ENCODE data around the gene PLPP4. TPM values are rescaled to one million over a fixed set of nuclear protein-coding genes. Genes with fewer than 3 reads are reported as not detected.

Gene PLPP4
- total RNA-seq, 1 donor from 2014 or later, result 3.7 TPM

DNA sequence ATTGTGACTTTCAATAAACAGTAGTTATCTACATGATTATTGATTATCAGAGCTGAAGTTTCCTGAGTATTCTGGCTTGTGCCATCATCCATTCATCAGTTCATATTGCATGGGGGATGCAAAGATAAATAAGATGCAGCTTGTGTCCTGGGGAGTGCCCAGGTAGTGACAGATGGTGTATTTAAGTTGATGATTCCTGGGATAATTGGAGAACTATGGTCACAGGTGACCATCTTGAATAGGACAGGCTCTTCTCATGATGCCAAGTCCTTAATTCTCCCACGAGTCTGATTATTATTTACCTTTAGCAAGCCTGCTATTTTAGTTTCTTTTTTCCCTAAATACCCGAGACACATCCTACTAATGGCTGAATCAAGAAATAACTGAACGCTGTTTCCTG, 64.9 kb downstream of the PLPP4 start:
- no peak for DNase-seq (ENCODE audit: low read depth)
- H3K4me3 ChIP-seq (ENCODE audit: low read depth, low read length), result no peak overlapping the region
- TF ChIP-seq, protein P1, sequence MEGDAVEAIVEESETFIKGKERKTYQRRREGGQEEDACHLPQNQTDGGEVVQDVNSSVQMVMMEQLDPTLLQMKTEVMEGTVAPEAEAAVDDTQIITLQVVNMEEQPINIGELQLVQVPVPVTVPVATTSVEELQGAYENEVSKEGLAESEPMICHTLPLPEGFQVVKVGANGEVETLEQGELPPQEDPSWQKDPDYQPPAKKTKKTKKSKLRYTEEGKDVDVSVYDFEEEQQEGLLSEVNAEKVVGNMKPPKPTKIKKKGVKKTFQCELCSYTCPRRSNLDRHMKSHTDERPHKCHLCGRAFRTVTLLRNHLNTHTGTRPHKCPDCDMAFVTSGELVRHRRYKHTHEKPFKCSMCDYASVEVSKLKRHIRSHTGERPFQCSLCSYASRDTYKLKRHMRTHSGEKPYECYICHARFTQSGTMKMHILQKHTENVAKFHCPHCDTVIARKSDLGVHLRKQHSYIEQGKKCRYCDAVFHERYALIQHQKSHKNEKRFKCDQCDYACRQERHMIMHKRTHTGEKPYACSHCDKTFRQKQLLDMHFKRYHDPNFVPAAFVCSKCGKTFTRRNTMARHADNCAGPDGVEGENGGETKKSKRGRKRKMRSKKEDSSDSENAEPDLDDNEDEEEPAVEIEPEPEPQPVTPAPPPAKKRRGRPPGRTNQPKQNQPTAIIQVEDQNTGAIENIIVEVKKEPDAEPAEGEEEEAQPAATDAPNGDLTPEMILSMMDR (conservative IDR thresholded peaks at IDR 0.05; ENCODE audit: low read depth, low read length), result no peak

DNA sequence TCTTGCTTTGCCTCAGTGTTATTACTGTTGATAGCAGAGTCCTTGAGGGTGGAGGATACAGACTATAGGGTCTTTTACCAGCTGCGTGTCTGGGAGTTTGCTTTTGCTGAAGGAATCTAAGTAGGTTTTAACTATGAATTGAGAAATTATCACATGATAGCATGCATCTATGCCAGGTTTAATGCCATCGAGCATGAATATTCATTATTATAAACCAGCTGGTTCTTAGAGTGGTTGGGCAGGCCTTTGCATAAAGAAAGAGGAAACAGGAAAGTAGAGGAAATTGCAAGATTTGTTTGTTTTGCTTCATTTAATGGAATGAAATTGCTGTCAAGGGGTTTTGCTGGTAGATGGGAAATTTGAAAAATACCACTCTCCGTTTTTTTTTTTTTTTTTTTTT, 70.7 kb downstream of the PLPP4 start:
- TF ChIP-seq, protein P1 (conservative IDR thresholded peaks at IDR 0.05; ENCODE audit: low read depth, low read length), result no peak

DNA sequence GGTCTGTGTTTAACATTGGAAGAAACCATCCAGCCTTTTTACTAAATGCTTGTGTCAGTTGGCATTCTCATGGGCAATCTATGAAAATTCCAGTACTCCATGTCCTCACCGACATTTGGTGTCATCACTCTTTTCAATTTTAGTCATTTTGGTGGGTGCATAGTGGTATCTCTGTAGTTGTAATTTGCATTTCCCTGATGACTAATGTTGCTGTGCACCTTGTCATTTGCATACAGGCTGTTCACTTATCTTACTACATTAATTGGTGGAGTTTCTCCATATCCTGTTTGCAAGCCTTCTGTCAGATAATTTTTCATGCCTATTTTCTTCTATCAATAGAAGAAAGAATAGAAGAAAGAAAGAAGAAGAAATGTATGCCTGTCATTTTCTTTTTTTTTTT, 73.7 kb downstream of the PLPP4 start:
- no peak for DNase-seq (ENCODE audit: low read depth)
- no peak overlapping the region for H3K4me3 ChIP-seq (ENCODE audit: low read depth, low read length)
- TF ChIP-seq, protein P1 (conservative IDR thresholded peaks at IDR 0.05; ENCODE audit: low read depth, low read length), result no peak

More for the DNA sequence above, 70.7 kb downstream of the PLPP4 start:
- no peak for DNase-seq (ENCODE audit: low read depth)
- H3K4me3 ChIP-seq (ENCODE audit: low read depth, low read length), result no peak overlapping the region

DNA sequence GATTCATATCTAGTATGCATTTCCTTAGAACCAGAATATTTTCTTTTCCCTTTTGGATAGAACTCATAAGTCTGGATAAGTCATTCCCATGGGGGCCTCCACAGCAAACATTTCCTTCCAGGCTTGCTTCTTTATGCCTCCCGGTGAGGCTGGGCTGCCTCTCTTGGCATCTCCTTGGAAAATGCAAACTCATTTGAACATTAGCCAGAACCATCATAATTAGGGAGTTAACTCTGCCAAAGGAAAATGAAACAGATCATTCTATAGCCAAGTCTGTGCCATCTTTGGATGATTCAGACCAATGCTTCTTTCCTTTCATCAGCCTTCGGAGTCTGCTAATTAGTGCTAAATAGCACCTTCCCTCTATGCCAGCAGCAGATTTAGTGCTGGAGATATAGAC, 81.1 kb downstream of the PLPP4 start:
- H3K4me3 ChIP-seq (ENCODE audit: low read depth, low read length), result no peak overlapping the region
- no peak for DNase-seq (ENCODE audit: low read depth)
- TF ChIP-seq, protein P1 (conservative IDR thresholded peaks at IDR 0.05; ENCODE audit: low read depth, low read length), result no peak

DNA sequence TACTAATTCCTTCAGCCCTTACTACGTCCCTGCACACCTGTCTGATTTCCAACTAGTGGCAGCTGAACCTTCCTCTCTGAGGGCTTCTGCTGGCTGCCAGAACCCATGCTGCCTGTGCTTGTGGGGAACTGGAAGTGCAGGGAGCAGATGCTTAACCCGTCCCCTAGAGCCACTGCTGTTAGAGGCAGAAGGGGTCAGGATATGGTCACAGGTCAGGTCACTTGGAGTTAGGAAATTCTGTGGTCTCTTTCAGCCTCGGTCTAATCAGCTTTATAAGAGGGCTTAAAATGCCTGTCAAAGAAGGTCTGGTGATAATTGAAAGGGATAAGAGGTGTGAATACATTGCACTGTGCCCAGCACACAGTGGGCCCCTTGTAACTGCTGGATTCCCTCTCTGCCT, 82.0 kb downstream of the PLPP4 start:
- TF ChIP-seq, protein P1 (conservative IDR thresholded peaks at IDR 0.05; ENCODE audit: low read depth, low read length), result no peak

DNA sequence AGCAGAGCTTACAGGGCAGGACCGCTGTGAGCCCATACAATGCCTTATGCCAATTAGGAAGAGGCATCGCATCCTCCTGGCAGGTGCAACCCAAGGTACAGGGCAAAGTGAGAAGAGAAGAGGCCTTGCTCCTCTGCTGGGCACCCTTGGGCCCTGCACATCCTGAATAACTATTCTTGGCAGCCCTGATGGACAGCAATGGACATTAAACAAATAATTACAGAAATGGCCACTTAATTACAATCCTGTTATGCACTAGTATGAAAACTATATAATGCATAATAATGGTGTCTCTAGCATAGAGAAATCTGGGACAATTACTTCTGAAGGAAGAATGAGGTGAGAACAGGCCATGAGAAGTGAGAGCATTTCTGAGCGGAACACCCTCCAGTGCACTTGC, 83.5 kb downstream of the PLPP4 start:
- no peak for DNase-seq (ENCODE audit: low read depth)
- no peak overlapping the region for H3K4me3 ChIP-seq (ENCODE audit: low read depth, low read length)
- TF ChIP-seq, protein P1 (conservative IDR thresholded peaks at IDR 0.05; ENCODE audit: low read depth, low read length), result no peak

More for the DNA sequence above, 82.0 kb downstream of the PLPP4 start:
- no peak overlapping the region for H3K4me3 ChIP-seq (ENCODE audit: low read depth, low read length)
- DNase-seq (ENCODE audit: low read depth), result no peak

DNA sequence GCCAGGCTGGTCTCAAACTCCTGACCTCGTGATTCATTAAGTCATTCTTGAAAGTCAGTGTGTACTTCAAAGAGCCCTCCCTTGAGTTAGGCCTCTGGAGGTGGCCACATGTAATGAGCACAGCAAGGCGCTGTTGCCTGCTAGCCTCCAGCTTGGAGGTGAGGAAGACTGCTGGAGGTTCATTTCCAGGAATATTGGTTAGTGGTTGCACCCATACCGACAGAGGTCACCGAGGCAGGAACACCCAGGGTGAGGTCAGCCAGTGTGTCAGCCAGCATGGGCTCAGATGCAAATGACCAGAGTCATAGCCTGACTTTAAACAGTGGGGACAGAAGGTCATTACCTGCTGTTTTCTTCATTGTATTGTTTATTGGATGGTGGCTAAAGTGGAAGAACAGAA, 85.0 kb downstream of the PLPP4 start:
- no peak for DNase-seq (ENCODE audit: low read depth)
- no peak overlapping the region for H3K4me3 ChIP-seq (ENCODE audit: low read depth, low read length)
- TF ChIP-seq, protein P1 (conservative IDR thresholded peaks at IDR 0.05; ENCODE audit: low read depth, low read length), result no peak
